NCI-H82 treated with DMSO at 0.1 percent for 48 hours (cell line): ENCODE data around the gene GDNF.
"Not testable (repeated sequence)": the region's sequence is repeated elsewhere in the genome, so short reads cannot be mapped to it uniquely, and the experiment has no call there.

ENCODE experiments used
- DNase-seq: peaks from one replicate; lab custom pipeline; 2025; ENCODE audit not compliant: unreplicated experiment; lab: John Stamatoyannopoulos, UW

The GDNF gene

GRCh38 chr5:37839407-37840052, at the start of gene GDNF:
Gene GDNF, minus strand, starts transcription at chr5:37840041. Its CDS starts 5,245 bp downstream, at chr5:37834796.
- no peak for DNase-seq

- DNase-seq, result no peak
Observed at GRCh38 chr5:37888476-37888875, 48.6 kb upstream of the GDNF start.

- DNase-seq, result peak; percentile 16
Observed at GRCh38 chr5:37886242-37886905, 46.5 kb upstream of the GDNF start.

GRCh38 chr5:37882636-37883035, 42.8 kb upstream of the GDNF start:
- no peak for DNase-seq

GRCh38 chr5:37881359-37881758, 41.5 kb upstream of the GDNF start:
- DNase-seq, result no peak

- DNase-seq, result no peak
Observed at GRCh38 chr5:37876943-37877342, 37.1 kb upstream of the GDNF start.

GRCh38 chr5:37876245-37876644, 36.4 kb upstream of the GDNF start:
- DNase-seq, result no peak

GRCh38 chr5:37875051-37875787, 35.4 kb upstream of the GDNF start:
- DNase-seq, result no peak

GRCh38 chr5:37873988-37874387, 34.1 kb upstream of the GDNF start:
- no peak for DNase-seq

- no peak for DNase-seq
Observed at GRCh38 chr5:37871023-37871815, 31.4 kb upstream of the GDNF start.

GRCh38 chr5:37869216-37869615, 29.4 kb upstream of the GDNF start:
- DNase-seq, result no peak

- DNase-seq, result no peak
Observed at GRCh38 chr5:37867654-37868053, 27.8 kb upstream of the GDNF start.

GRCh38 chr5:37862907-37863306, 23.1 kb upstream of the GDNF start:
- DNase-seq, result not testable (repeated sequence)

GRCh38 chr5:37860206-37860605, 20.4 kb upstream of the GDNF start:
- no peak for DNase-seq

GRCh38 chr5:37859805-37860204, 20.0 kb upstream of the GDNF start:
- no peak for DNase-seq

- DNase-seq, result no peak
Observed at GRCh38 chr5:37858250-37858649, 18.4 kb upstream of the GDNF start.

GRCh38 chr5:37857696-37858095, 17.9 kb upstream of the GDNF start:
- DNase-seq, result no peak

- no peak for DNase-seq
Observed at GRCh38 chr5:37855438-37855837, 15.6 kb upstream of the GDNF start.

- DNase-seq, result no peak
Observed at GRCh38 chr5:37851305-37851704, 11.5 kb upstream of the GDNF start.

- no peak for DNase-seq
Observed at GRCh38 chr5:37850226-37850865, 10.5 kb upstream of the GDNF start.

GRCh38 chr5:37849641-37850040, 9.8 kb upstream of the GDNF start:
- DNase-seq, result no peak
